ENCODE measurements around the gene CEP63. TPM values are rescaled to one million over a fixed set of nuclear protein-coding genes. Genes with fewer than 3 reads are reported as not detected.

Gene CEP63
- total RNA-seq, 2 donors from 2014 or later = 19.2 to 30.0 TPM

- intact Hi-C loops (cut with DNase I) = no loop called here
- H3K4me1 ChIP-seq = no peaks in the 10 kb centered on the region
- DNase-seq = no peak
- no peak overlapping the region for H3K4me3 ChIP-seq
- H3K27me3 ChIP-seq = no peaks in the 10 kb centered on the region
- H3K27ac ChIP-seq = no peak overlapping the region
- WGBS, 2 donors = 69 to 77% methylated on average over 10 of the region's 10 CpGs
- no peak for TF ChIP-seq POLR2A (IDR thresholded peaks at IDR 0.05)
- no peak for TF ChIP-seq CTCF (IDR thresholded peaks at IDR 0.05)
- H3K9me3 ChIP-seq = no peaks in the 10 kb centered on the region
- ATAC-seq = no peak
- H3K36me3 ChIP-seq (replicated peaks in 1 of 2; ENCODE audit: insufficient read depth in 1 of 2, low read depth in 2 of 2) = no peaks in the 10 kb centered on the region
Measured at GRCh38 chr3:134598763-134599545, 113.1 kb downstream of the CEP63 start.

- Histone ChIP-seq H3K9me3 (no peaks in the 10 kb centered on the region), H3K36me3 (replicated peaks in 1 of 2; ENCODE audit: insufficient read depth in 1 of 2, low read depth in 2 of 2) (no peaks in the 10 kb centered on the region), H3K4me3 (no peak overlapping the region), H3K4me1 (no peaks in the 10 kb centered on the region), H3K27ac (no peak overlapping the region), H3K27me3 (no peaks in the 10 kb centered on the region)
- TF ChIP-seq CTCF (IDR thresholded peaks at IDR 0.05) (no peak), POLR2A (IDR thresholded peaks at IDR 0.05) (no peak)
- WGBS, 2 donors = 9 to 17% methylated on average over 1 of the region's 1 CpG
- no peak for ATAC-seq
- no peak for DNase-seq
- intact Hi-C loops (cut with DNase I) = loop anchor here (10.0 kb wide), 1 partner anchor 1295 kb away; no protein-coding TSS in a partner anchor
Measured at GRCh38 chr3:134600206-134600605, 114.3 kb downstream of the CEP63 start.

GRCh38 chr3:134600685-134601463 lies 115.0 kb downstream of the CEP63 start:
- intact Hi-C loops (cut with DNase I) = loop anchor here (10.0 kb wide), 1 partner anchor 1294 kb away; no protein-coding TSS in a partner anchor
- WGBS, 2 donors = 8 to 16% methylated on average over 30 to 31 of the region's 31 CpGs
- Histone ChIP-seq H3K4me3 (no peak overlapping the region), H3K27me3 (no peaks in the 10 kb centered on the region), H3K36me3 (replicated peaks in 1 of 2; ENCODE audit: insufficient read depth in 1 of 2, low read depth in 2 of 2) (no peaks in the 10 kb centered on the region), H3K9me3 (no peaks in the 10 kb centered on the region), H3K4me1 (no peaks in the 10 kb centered on the region), H3K27ac (no peak overlapping the region)
- TF ChIP-seq CTCF (IDR thresholded peaks at IDR 0.05) (peak; percentile 78 to 98 (median 83)), POLR2A (IDR thresholded peaks at IDR 0.05) (no peak)
- ATAC-seq (peak; percentile 68), DNase-seq (peak; percentile 47 to 66 (median 54))

GRCh38 chr3:134601539-134602439 lies 115.9 kb downstream of the CEP63 start:
- no peaks in the 10 kb centered on the region for H3K9me3 ChIP-seq
- intact Hi-C loops (cut with DNase I) = loop anchor here (10.0 kb wide), 1 partner anchor 1293 kb away; no protein-coding TSS in a partner anchor
- TF ChIP-seq POLR2A (IDR thresholded peaks at IDR 0.05) (no peak), CTCF (IDR thresholded peaks at IDR 0.05) (no peak)
- no peaks in the 10 kb centered on the region for H3K36me3 ChIP-seq (replicated peaks in 1 of 2; ENCODE audit: insufficient read depth in 1 of 2, low read depth in 2 of 2)
- peak in 3 of 4 donors; percentile 35 to 40 (median 36) for DNase-seq
- H3K27me3 ChIP-seq = no peaks in the 10 kb centered on the region
- no peak overlapping the region for H3K27ac ChIP-seq
- 45 to 48% methylated on average over 18 to 19 of the region's 19 CpGs for WGBS, 2 donors
- H3K4me1 ChIP-seq = no peaks in the 10 kb centered on the region
- H3K4me3 ChIP-seq = no peak overlapping the region
- no peak for ATAC-seq

Measured in body of pancreas (tissue), 4 donors.